Activated CD4-positive, CD25-positive, alpha-beta regulatory T cell treated with anti-CD3 and anti-CD28 coated beads, Interleukin-2, amount 50 U/mL, for 72 hours (primary cell): ENCODE measurements around the gene PPP6R2.

Experiments used
- DNase-seq: peaks from one replicate; pipeline ENCODE4 v3.0.0; 2021

The PPP6R2 gene

GRCh38 chr22:50306753-50307749 is 36.1 kb upstream of the PPP6R2 start, which contains the start of gene PLXNB2:
Gene PLXNB2 (minus strand): TSS chr22:50307646. CDS start chr22:50290584, 17,062 bp downstream.
- DNase-seq, result peak; percentile 52

- DNase-seq, result no peak
Observed at GRCh38 chr22:50307890-50308596, 35.1 kb upstream of the PPP6R2 start.

GRCh38 chr22:50308597-50308935 is 34.6 kb upstream of the PPP6R2 start:
- no peak for DNase-seq

GRCh38 chr22:50308986-50309600 is 34.0 kb upstream of the PPP6R2 start:
- no peak for DNase-seq

- DNase-seq, result no peak
Observed at GRCh38 chr22:50309601-50309991, 33.5 kb upstream of the PPP6R2 start.

- no peak for DNase-seq
Observed at GRCh38 chr22:50310031-50310722, 33.0 kb upstream of the PPP6R2 start.

- DNase-seq, result no peak
Observed at GRCh38 chr22:50310949-50311444, 32.1 kb upstream of the PPP6R2 start.

GRCh38 chr22:50311606-50312351 is 31.3 kb upstream of the PPP6R2 start:
- no peak for DNase-seq

- no peak for DNase-seq
Observed at GRCh38 chr22:50312371-50312770, 30.8 kb upstream of the PPP6R2 start.

- DNase-seq, result no peak
Observed at GRCh38 chr22:50313021-50313420, 30.1 kb upstream of the PPP6R2 start.

- no peak for DNase-seq
Observed at GRCh38 chr22:50313600-50313999, 29.5 kb upstream of the PPP6R2 start.

GRCh38 chr22:50314081-50314454 is 29.1 kb upstream of the PPP6R2 start:
- DNase-seq, result no peak

GRCh38 chr22:50314455-50315288 is 28.5 kb upstream of the PPP6R2 start:
- peak; percentile 82 for DNase-seq

- no peak for DNase-seq
Observed at GRCh38 chr22:50315289-50316113, 27.6 kb upstream of the PPP6R2 start.

GRCh38 chr22:50316114-50317065 is 26.7 kb upstream of the PPP6R2 start:
- DNase-seq, result no peak

- no peak for DNase-seq
Observed at GRCh38 chr22:50317178-50317577, 25.9 kb upstream of the PPP6R2 start.

GRCh38 chr22:50317674-50318073 is 25.5 kb upstream of the PPP6R2 start:
- DNase-seq, result no peak

- no peak for DNase-seq
Observed at GRCh38 chr22:50318356-50318697, 24.8 kb upstream of the PPP6R2 start.
